ENCODE measurements around the gene LTBP3. TPM values are rescaled to one million over a fixed set of nuclear protein-coding genes. Genes with fewer than 3 reads are reported as not detected.

Gene LTBP3
- total and polyA plus RNA-seq, 2 of the 13 experiments (the other 11 are each of a cell fraction or from before 2014, with no cell fraction given) = 12.2 to 68.1 TPM

DNA sequence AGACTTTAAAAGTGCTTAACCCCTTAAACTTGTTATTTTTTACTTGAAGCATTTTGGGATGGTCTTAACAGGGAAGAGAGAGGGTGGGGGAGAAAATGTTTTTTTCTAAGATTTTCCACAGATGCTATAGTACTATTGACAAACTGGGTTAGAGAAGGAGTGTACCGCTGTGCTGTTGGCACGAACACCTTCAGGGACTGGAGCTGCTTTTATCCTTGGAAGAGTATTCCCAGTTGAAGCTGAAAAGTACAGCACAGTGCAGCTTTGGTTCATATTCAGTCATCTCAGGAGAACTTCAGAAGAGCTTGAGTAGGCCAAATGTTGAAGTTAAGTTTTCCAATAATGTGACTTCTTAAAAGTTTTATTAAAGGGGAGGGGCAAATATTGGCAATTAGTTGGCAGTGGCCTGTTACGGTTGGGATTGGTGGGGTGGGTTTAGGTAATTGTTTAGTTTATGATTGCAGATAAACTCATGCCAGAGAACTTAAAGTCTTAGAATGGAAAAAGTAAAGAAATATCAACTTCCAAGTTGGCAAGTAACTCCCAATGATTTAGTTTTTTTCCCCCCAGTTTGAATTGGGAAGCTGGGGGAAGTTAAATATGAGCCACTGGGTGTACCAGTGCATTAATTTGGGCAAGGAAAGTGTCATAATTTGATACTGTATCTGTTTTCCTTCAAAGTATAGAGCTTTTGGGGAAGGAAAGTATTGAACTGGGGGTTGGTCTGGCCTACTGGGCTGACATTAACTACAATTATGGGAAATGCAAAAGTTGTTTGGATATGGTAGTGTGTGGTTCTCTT lies 56.5 kb downstream of the LTBP3 start:
- ATAC-seq (no peak), FAIRE-seq (no peak), DNase-seq (ENCODE audit: low spot score) (no peak)
- in situ Hi-C loops (cut with HindIII; ENCODE audit: extremely low pct_ligation_motif_present, low pct_unique_long_range_greater_than_20kb) = loop anchor here (10.0 kb wide), 1 partner anchor 47 kb away; no protein-coding TSS in a partner anchor
- intact Hi-C loops (cut with micrococcal nuclease; ENCODE audit: unreplicated experiment) = loop anchor here (2.0 kb wide), 1 partner anchor 79 kb away; the partner anchor contains the start of gene NEAT1
- H2AFZ ChIP-seq (ENCODE audit: low read length) = no peak overlapping the region
- no peaks in the 10 kb centered on the region for H3K9me3 ChIP-seq (ENCODE audit: low read length)
- H3K4me1 ChIP-seq (ENCODE audit: insufficient read depth, low read length) = peaks cover 33% of the 10 kb centered on the region
- peak overlapping the region; percentile 100 for H3K27ac ChIP-seq (ENCODE audit: extremely low read length, insufficient read depth, low read length)
- peaks cover 68% of the 10 kb centered on the region for H4K20me1 ChIP-seq (ENCODE audit: insufficient read depth, low read length)
- no TSS peak for BruUV-seq (replicated peaks)
- H3K27me3 ChIP-seq (ENCODE audit: control insufficient read depth in 1 of 2, insufficient read depth in 2 of 2, low read length in 2 of 2) = no peaks in the 10 kb centered on the region; a peak in 2 of 5 replicates
- peak overlapping the region; percentile 85 to 93 (median 89) for H3K4me3 ChIP-seq (replicated peaks in 1 of 3; ENCODE audit: insufficient read depth in 1 of 3, low read depth in 2 of 3, low read length in 3 of 3)
- 1% methylated on average over 3 of the region's 3 CpGs for WGBS (ENCODE audit: low lambda C conversion rate)
- H3K4me2 ChIP-seq (ENCODE audit: low read depth, low read length) = peak overlapping the region; percentile 78
- POLR2A ChIA-PET = interaction anchor here (1.0 to 27.3 kb wide), 11 partner anchors 13 to 227 kb away, joined by 3 to 1590 read pairs (median 35); partner anchors contain the start of genes FRMD8, NEAT1, SCYL1 and SLC25A45
- CTCF ChIA-PET (ENCODE audit: low intra/inter-chr PET ratio, low total read pairs) = no interaction called here
- TF ChIP-seq FOXA3 (CRISPR knock-in tag; IDR thresholded peaks at IDR 0.05) (no peak), TAF1 (CRISPR knock-in tag; IDR thresholded peaks at IDR 0.05) (peak; percentile 13; the same call in 1 of the 2 replicates), SAP130 (CRISPR knock-in tag; IDR thresholded peaks at IDR 0.05; ENCODE audit: low read depth) (peak; percentile 21; the same call in 1 of the 2 replicates), ASH2L (IDR thresholded peaks at IDR 0.05; ENCODE audit: insufficient read length, low read depth, low read length) (peak; percentile 15), IKZF1 (IDR thresholded peaks at IDR 0.05) (no peak), SSRP1 (CRISPR knock-in tag; IDR thresholded peaks at IDR 0.05) (0 out of 2 replicates have a peak, but pooled peaks have one; percentile 77), HMG20A (CRISPR knock-in tag; IDR thresholded peaks at IDR 0.05; ENCODE audit: borderline replicate concordance) (no peak), AGO2 (optimal IDR thresholded peaks at IDR 0.05; ENCODE audit: low read depth, low read length) (peak; percentile 20), RORA (CRISPR knock-in tag; IDR thresholded peaks at IDR 0.05) (no peak), MLLT10 (CRISPR knock-in tag; IDR thresholded peaks at IDR 0.05) (peak; percentile 40), GFI1 (CRISPR knock-in tag; IDR thresholded peaks at IDR 0.05; ENCODE audit: borderline replicate concordance) (0 out of 2 replicates have a peak, but pooled peaks have one; percentile 22), RBFOX2 (IDR thresholded peaks at IDR 0.05; ENCODE audit: low read depth, low read length) (0 out of 2 replicates have a peak, but pooled peaks have one; percentile 43), POLR2A (IDR thresholded peaks at IDR 0.05; ENCODE audit: insufficient read depth in 1 of 2, low read depth in 2 of 2, low read length in 2 of 2) (peak; percentile 23 to 40; a peak in 2 of 4 replicates), TGIF2 (CRISPR knock-in tag; IDR thresholded peaks at IDR 0.05) (peak; percentile 34; the same call in 1 of the 2 replicates), ARNT2 (CRISPR knock-in tag; IDR thresholded peaks at IDR 0.05; ENCODE audit: low read depth) (no peak)
- TF ChIP-seq, protein P1, sequence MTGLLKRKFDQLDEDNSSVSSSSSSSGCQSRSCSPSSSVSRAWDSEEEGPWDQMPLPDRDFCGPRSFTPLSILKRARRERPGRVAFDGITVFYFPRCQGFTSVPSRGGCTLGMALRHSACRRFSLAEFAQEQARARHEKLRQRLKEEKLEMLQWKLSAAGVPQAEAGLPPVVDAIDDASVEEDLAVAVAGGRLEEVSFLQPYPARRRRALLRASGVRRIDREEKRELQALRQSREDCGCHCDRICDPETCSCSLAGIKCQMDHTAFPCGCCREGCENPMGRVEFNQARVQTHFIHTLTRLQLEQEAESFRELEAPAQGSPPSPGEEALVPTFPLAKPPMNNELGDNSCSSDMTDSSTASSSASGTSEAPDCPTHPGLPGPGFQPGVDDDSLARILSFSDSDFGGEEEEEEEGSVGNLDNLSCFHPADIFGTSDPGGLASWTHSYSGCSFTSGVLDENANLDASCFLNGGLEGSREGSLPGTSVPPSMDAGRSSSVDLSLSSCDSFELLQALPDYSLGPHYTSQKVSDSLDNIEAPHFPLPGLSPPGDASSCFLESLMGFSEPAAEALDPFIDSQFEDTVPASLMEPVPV (CRISPR knock-in tag; IDR thresholded peaks at IDR 0.05) = no peak
- TF ChIP-seq, protein P2, sequence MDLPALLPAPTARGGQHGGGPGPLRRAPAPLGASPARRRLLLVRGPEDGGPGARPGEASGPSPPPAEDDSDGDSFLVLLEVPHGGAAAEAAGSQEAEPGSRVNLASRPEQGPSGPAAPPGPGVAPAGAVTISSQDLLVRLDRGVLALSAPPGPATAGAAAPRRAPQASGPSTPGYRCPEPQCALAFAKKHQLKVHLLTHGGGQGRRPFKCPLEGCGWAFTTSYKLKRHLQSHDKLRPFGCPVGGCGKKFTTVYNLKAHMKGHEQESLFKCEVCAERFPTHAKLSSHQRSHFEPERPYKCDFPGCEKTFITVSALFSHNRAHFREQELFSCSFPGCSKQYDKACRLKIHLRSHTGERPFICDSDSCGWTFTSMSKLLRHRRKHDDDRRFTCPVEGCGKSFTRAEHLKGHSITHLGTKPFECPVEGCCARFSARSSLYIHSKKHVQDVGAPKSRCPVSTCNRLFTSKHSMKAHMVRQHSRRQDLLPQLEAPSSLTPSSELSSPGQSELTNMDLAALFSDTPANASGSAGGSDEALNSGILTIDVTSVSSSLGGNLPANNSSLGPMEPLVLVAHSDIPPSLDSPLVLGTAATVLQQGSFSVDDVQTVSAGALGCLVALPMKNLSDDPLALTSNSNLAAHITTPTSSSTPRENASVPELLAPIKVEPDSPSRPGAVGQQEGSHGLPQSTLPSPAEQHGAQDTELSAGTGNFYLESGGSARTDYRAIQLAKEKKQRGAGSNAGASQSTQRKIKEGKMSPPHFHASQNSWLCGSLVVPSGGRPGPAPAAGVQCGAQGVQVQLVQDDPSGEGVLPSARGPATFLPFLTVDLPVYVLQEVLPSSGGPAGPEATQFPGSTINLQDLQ (CRISPR knock-in tag; IDR thresholded peaks at IDR 0.05) = no peak
- TF ChIP-seq, protein P3, sequence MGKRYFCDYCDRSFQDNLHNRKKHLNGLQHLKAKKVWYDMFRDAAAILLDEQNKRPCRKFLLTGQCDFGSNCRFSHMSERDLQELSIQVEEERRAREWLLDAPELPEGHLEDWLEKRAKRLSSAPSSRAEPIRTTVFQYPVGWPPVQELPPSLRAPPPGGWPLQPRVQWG (CRISPR knock-in tag; IDR thresholded peaks at IDR 0.05; ENCODE audit: borderline replicate concordance, low read depth) = no peak
- H3K36me3 ChIP-seq (replicated peaks in 1 of 2; ENCODE audit: control insufficient read depth in 1 of 2, insufficient read depth in 2 of 2, low read length in 2 of 2) = peaks cover 6 to 40% of the 10 kb centered on the region in 2 experiments
- peak overlapping the region; percentile 99 for H3K9ac ChIP-seq (ENCODE audit: insufficient read depth, low read depth, low read length)
- peaks cover 82% of the 10 kb centered on the region for H3K79me2 ChIP-seq (ENCODE audit: insufficient read depth, low read length)
